HepG2 (cell line): ENCODE data around the gene DUOXA2.

Experiments used
- GLI4 ChIP-seq: sonication (generic); formaldehyde crosslinking; IDR thresholded peaks from 2 replicates; pipeline ENCODE4 v1.5.1; 2020; ENCODE audit warnings: missing genetic modification reagents, mild to moderate bottlenecking, moderate library complexity, borderline replicate concordance
- TCF7L2 ChIP-seq: IDR thresholded peaks from 2 replicates; pipeline ENCODE4 v1.6.1; 2011; ENCODE audit warnings: mild to moderate bottlenecking, low read depth, low read length, moderate library complexity
- THAP11 ChIP-seq: IDR thresholded peaks from 2 replicates; pipeline ENCODE4 v1.6.1; 2016; ENCODE audit warnings: missing biosample characterization, missing genetic modification reagents
- ZBTB40 ChIP-seq, 2 experiments: fragments of 450-650 bp in 1 of 2; sonication (generic) in 1 of 2; formaldehyde crosslinking in 1 of 2; IDR thresholded peaks; 2 replicates each; pipeline versions ENCODE4 v1.6.1 to v1.8.0; 2016 to 2022; ENCODE audit warnings: antibody characterized with exemption in 1 of 2, mild to moderate bottlenecking in 1 of 2, missing genetic modification reagents in 1 of 2
- ZNF142 ChIP-seq: sonication (generic); formaldehyde crosslinking; IDR thresholded peaks from 2 replicates; pipeline ENCODE4 v1.4.0; 2020; ENCODE audit warnings: missing genetic modification reagents
- ZNF274 ChIP-seq: sonication (generic); formaldehyde crosslinking; IDR thresholded peaks from 2 replicates; pipeline ENCODE4 v1.5.1; 2020; ENCODE audit warnings: mild to moderate bottlenecking, missing genetic modification reagents

- TF ChIP-seq ZNF142 (CRISPR knock-in tag) (no peak), ZBTB40 (IDR thresholded peaks at IDR 0.05) (no peak), ZBTB40 (CRISPR knock-in tag; IDR thresholded peaks at IDR 0.05) (no peak), TCF7L2 (no peak), GLI4 (CRISPR knock-in tag) (no peak), THAP11 (CRISPR knock-in tag) (no peak), ZNF274 (CRISPR knock-in tag) (no peak)
Observed at GRCh38 chr15:45139770-45140169, 25.6 kb downstream of the DUOXA2 start.
